Right atrium auricular region (tissue), 2 donors: ENCODE data around the gene BPIFA3. TPM values are rescaled to one million over a fixed set of nuclear protein-coding genes. Genes with fewer than 3 reads are reported as not detected.

Experiments used
- DNase-seq: peaks from one replicate; pipeline ENCODE4 v3.0.0-alpha.2; 2019; ENCODE audit warnings: low spot score
- H3K27ac ChIP-seq, 2 donors: fragments of 200-600 bp; sonication (generic); 1 replicate in 1 of 2; 2 replicates in 1 of 2; pipeline ENCODE4 v1.5.1; 2016 to 2019
- H3K27me3 ChIP-seq, 2 donors: fragments of 200-600 bp; sonication (generic); one replicate each; pipeline versions ENCODE4 v1.5.1 to v1.6.0; 2017 to 2019
- H3K36me3 ChIP-seq: fragments of 200-600 bp; sonication (generic); one replicate; pipeline ENCODE4 v1.5.1; 2016
- H3K4me1 ChIP-seq, 2 donors: fragments of 200-600 bp; sonication (generic); one replicate each; pipeline versions ENCODE4 v1.5.1 to v1.6.0; 2017 to 2019
- H3K4me3 ChIP-seq, 2 donors: fragments of 200-600 bp; sonication (generic); 1 replicate in 1 of 2; 2 replicates in 1 of 2; pipeline ENCODE4 v1.5.1; 2017 to 2019; ENCODE audit warnings: mild to moderate bottlenecking in 1 of 2, moderate library complexity in 1 of 2
- H3K9me3 ChIP-seq, 2 donors: fragments of 200-600 bp; sonication (generic); one replicate each; pipeline ENCODE4 v1.5.1; 2019
- CTCF ChIP-seq, 2 donors: fragments of 200-600 bp; sonication (generic); IDR thresholded peaks; one replicate each; pipeline ENCODE4 v1.5.1; 2019; ENCODE audit warnings: antibody characterized with exemption in 2 of 2
- total RNA-seq, 2 donors: library from RNA; depleted of rRNA; stranded (reverse); fragments of >200 nt; gene quantifications; one replicate each; pipeline ENCODE4 v1.1.0, GENCODE V29; 2016

The BPIFA3 gene
- total RNA-seq, 2 donors from 2014 or later, result not detected

- H3K9me3 ChIP-seq, result no peaks in the 10 kb centered on the region
- no peak for TF ChIP-seq CTCF (IDR thresholded peaks at IDR 0.05)
- no peaks in the 10 kb centered on the region for H3K36me3 ChIP-seq
- H3K4me3 ChIP-seq, result no peak within 1 kb of the TSS
- H3K27me3 ChIP-seq, result no peaks in the 10 kb centered on the region
- DNase-seq, result no peak
- H3K4me1 ChIP-seq, result no peaks in the 10 kb centered on the region
- no peak within 1 kb of the TSS for H3K27ac ChIP-seq
Measured at GRCh38 chr20:33235696-33236095, 18.5 kb downstream of the BPIFA3 start, which contains the start of gene BPIFA1. Gene BPIFA1, plus strand, starts transcription at chr20:33235996. Its CDS starts 1,716 bp downstream, at chr20:33237712.

GRCh38 chr20:33236351-33236750, 19.2 kb downstream of the BPIFA3 start:
- Histone ChIP-seq H3K4me1 (no peaks in the 10 kb centered on the region), H3K36me3 (no peaks in the 10 kb centered on the region), H3K9me3 (no peaks in the 10 kb centered on the region), H3K27ac (no peak overlapping the region), H3K4me3 (no peak overlapping the region), H3K27me3 (no peaks in the 10 kb centered on the region)
- no peak for DNase-seq
- no peak for TF ChIP-seq CTCF (IDR thresholded peaks at IDR 0.05)

GRCh38 chr20:33237989-33238388, 20.8 kb downstream of the BPIFA3 start:
- no peak overlapping the region for H3K27ac ChIP-seq

GRCh38 chr20:33239418-33239817, 22.3 kb downstream of the BPIFA3 start:
- no peak for TF ChIP-seq CTCF (IDR thresholded peaks at IDR 0.05)
- no peak overlapping the region for H3K27ac ChIP-seq
- H3K4me3 ChIP-seq, result no peak overlapping the region
- DNase-seq, result no peak
- no peaks in the 10 kb centered on the region for H3K4me1 ChIP-seq
- H3K9me3 ChIP-seq, result no peaks in the 10 kb centered on the region
- no peaks in the 10 kb centered on the region for H3K36me3 ChIP-seq
- no peaks in the 10 kb centered on the region for H3K27me3 ChIP-seq

More at GRCh38 chr20:33237989-33238388, 20.8 kb downstream of the BPIFA3 start:
- Histone ChIP-seq H3K27me3 (no peaks in the 10 kb centered on the region), H3K4me1 (no peaks in the 10 kb centered on the region), H3K4me3 (no peak overlapping the region), H3K36me3 (no peaks in the 10 kb centered on the region), H3K9me3 (no peaks in the 10 kb centered on the region)
- no peak for DNase-seq
- TF ChIP-seq CTCF (IDR thresholded peaks at IDR 0.05), result no peak

GRCh38 chr20:33239979-33240736, 23.0 kb downstream of the BPIFA3 start:
- no peak for DNase-seq
- H3K36me3 ChIP-seq, result no peaks in the 10 kb centered on the region
- no peaks in the 10 kb centered on the region for H3K4me1 ChIP-seq
- H3K9me3 ChIP-seq, result no peaks in the 10 kb centered on the region
- no peak for TF ChIP-seq CTCF (IDR thresholded peaks at IDR 0.05)
- H3K4me3 ChIP-seq, result no peak overlapping the region
- no peaks in the 10 kb centered on the region for H3K27me3 ChIP-seq
- no peak overlapping the region for H3K27ac ChIP-seq

GRCh38 chr20:33240923-33241322, 23.8 kb downstream of the BPIFA3 start:
- Histone ChIP-seq H3K4me3 (no peak overlapping the region), H3K27me3 (no peaks in the 10 kb centered on the region), H3K36me3 (no peaks in the 10 kb centered on the region), H3K27ac (no peak overlapping the region), H3K4me1 (no peaks in the 10 kb centered on the region), H3K9me3 (no peaks in the 10 kb centered on the region)
- no peak for TF ChIP-seq CTCF (IDR thresholded peaks at IDR 0.05)
- DNase-seq, result no peak
